Dermis lymphatic vessel endothelial cell (primary cell): ENCODE results near the gene NRAP. TPM values are rescaled to one million over a fixed set of nuclear protein-coding genes. Genes with fewer than 3 reads are reported as not detected.

Source experiments
- total RNA-seq: library from RNA; depleted of rRNA; stranded (reverse); fragments of >200 nt; gene quantifications from 2 replicates; pipeline ENCODE4 v1.2.1, GENCODE V29; 2014

The NRAP gene
- not detected in 2 replicates for total RNA-seq

GRCh38 chr10:113663908-113664307 lies at the start of gene NRAP:
TSS of gene NRAP (minus strand) at chr10:113664041. CDS start at chr10:113663882, 159 bp downstream.

GRCh38 chr10:113679463-113680189 lies 15.8 kb upstream of the NRAP start, which contains the start of gene CASP7:
TSS of gene CASP7 (plus strand) at chr10:113679912. CDS start at chr10:113697494, 17,582 bp downstream.

GRCh38 chr10:113552701-113553100 lies 111.1 kb downstream of the NRAP start, which contains the start of gene HABP2:
TSS of gene HABP2 (plus strand) at chr10:113553053. CDS start at chr10:113553122, 69 bp downstream.

Other genes with a start within 250 kb of the NRAP start
- gene HABP2, start 111.0 kb downstream of the NRAP start, total RNA-seq = 0.09 and 0.22 TPM in 2 replicates
- 35.0 and 43.8 TPM in 2 replicates for gene CASP7, start 15.9 kb upstream of the NRAP start, total RNA-seq
- not detected in 2 replicates for gene PLEKHS1, start 87.6 kb upstream of the NRAP start, total RNA-seq
- 5.3 and 5.7 TPM in 2 replicates for gene DCLRE1A, start 190.0 kb upstream of the NRAP start, total RNA-seq
- gene NHLRC2, start 190.6 kb upstream of the NRAP start, total RNA-seq = 13.7 and 16.0 TPM in 2 replicates